DOHH2 (cell line): Measurements from ENCODE around the gene CMKLR1.

Source experiments
- EZH2phosphoT487 ChIP-seq: fragments of 200-600 bp; sonication (generic); IDR thresholded peaks from 2 replicates; pipeline ENCODE4 v1.6.1; 2017; ENCODE audit warnings: borderline replicate concordance, mild to moderate bottlenecking, antibody characterized with exemption, low read length, moderate library complexity, mixed read lengths
- TF ChIP-seq, protein P1 (sequence below): fragments of 200-600 bp; sonication (generic); IDR thresholded peaks from one replicate; pipeline ENCODE4 v1.5.1; 2014; ENCODE audit warnings: antibody characterized with exemption, mild to moderate bottlenecking, low read depth, low read length; ENCODE audit not compliant: poor library complexity, severe bottlenecking

DNA sequence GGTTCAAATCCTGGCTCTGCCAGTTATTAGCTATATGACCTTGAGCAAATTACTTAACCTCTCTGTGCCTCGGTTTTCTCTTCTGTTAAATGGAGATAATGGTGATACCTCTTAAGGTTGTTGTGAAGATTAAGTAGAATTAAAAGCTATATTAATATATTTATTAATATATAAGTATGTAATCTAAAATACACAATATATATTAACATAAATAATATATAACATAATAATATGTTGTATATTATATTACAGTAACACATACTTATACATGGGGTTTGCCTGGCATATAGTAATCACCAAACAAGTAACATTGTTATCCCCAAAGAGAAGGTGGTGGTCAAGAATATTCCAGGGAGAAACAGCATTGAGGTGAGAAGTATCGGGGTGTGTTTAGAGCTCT, 92.0 kb downstream of the CMKLR1 start:
- TF ChIP-seq, protein P1, sequence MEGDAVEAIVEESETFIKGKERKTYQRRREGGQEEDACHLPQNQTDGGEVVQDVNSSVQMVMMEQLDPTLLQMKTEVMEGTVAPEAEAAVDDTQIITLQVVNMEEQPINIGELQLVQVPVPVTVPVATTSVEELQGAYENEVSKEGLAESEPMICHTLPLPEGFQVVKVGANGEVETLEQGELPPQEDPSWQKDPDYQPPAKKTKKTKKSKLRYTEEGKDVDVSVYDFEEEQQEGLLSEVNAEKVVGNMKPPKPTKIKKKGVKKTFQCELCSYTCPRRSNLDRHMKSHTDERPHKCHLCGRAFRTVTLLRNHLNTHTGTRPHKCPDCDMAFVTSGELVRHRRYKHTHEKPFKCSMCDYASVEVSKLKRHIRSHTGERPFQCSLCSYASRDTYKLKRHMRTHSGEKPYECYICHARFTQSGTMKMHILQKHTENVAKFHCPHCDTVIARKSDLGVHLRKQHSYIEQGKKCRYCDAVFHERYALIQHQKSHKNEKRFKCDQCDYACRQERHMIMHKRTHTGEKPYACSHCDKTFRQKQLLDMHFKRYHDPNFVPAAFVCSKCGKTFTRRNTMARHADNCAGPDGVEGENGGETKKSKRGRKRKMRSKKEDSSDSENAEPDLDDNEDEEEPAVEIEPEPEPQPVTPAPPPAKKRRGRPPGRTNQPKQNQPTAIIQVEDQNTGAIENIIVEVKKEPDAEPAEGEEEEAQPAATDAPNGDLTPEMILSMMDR, result no peak
- no peak for TF ChIP-seq EZH2phosphoT487
